K562 (cell line): ENCODE measurements around the gene MND1. TPM values are rescaled to one million over a fixed set of nuclear protein-coding genes. Genes with fewer than 3 reads are reported as not detected.

ENCODE experiments used
- ATAC-seq: fragments of 200-7000 bp; cut with Tn5 transposase; 3 replicates; pipeline ENCODE4 v1.9.1; 2020; ENCODE audit warnings: moderate library complexity
- BruUV-seq: library from RNA; stranded (reverse); fragments of 400-500 nt; replicated peaks from 2 replicates; lab custom pipeline; 2021; lab: Mats Ljungman, UMichigan
- CTCF ChIA-PET: fragments of 300-600 bp; formaldehyde crosslinking; extraction: SDS; loops from one replicate; lab custom pipeline; 2021; ENCODE audit warnings: low intra/inter-chr PET ratio; lab: Yijun Ruan, JAX
- POLR2A ChIA-PET: fragments of 300-600, 350-650 bp; sonication (Branson Sonifier 250); formaldehyde crosslinking; extraction: SDS; loops from one replicate; lab custom pipeline; 2021; ENCODE audit warnings: antibody characterized with exemption, inconsistent platforms; lab: Yijun Ruan, JAX
- DNase-seq, 4 experiments: peaks; one replicate each; pipeline versions ENCODE4 v3.0.0 to v3.0.0-alpha.2; 2011 to 2018; ENCODE audit warnings: low spot score in 3 of 4, mixed read lengths in 3 of 4; ENCODE audit errors: extremely low read depth in 1 of 4
- FAIRE-seq: peaks from 2 replicates; lab custom pipeline; 2011; peaks lifted over from hg19 to GRCh38; lab: Jason Lieb, UNC
- H2AFZ ChIP-seq: 2 replicates; pipeline ENCODE4 v1.6.0; 2011; ENCODE audit warnings: low read depth, low read length, control low read depth, inconsistent platforms
- H3K27ac ChIP-seq: fragments of 200-600 bp; 3 replicates; pipeline ENCODE4 v1.8.0; 2011; ENCODE audit warnings: low read depth, mild to moderate bottlenecking, control low read depth, inconsistent platforms, low read length, moderate library complexity, mixed read lengths; ENCODE audit errors: extremely low read depth
- H3K27me3 ChIP-seq, 2 experiments: fragments of 300-600 bp in 1 of 2; 2 replicates in 1 of 2; 3 replicates in 1 of 2; pipeline versions ENCODE4 v1.6.0 to v1.8.0; 2011; ENCODE audit warnings: inconsistent platforms in 2 of 2, low read length in 2 of 2, mild to moderate bottlenecking in 1 of 2, mixed read lengths in 1 of 2, moderate library complexity in 1 of 2; ENCODE audit not compliant: control insufficient read depth in 2 of 2, insufficient read depth in 2 of 2
- H3K36me3 ChIP-seq: fragments of 300-600 bp; 3 replicates; pipeline ENCODE4 v1.8.0; 2011; ENCODE audit warnings: mild to moderate bottlenecking, low read length, inconsistent platforms; ENCODE audit not compliant: control insufficient read depth, insufficient read depth
- H3K4me1 ChIP-seq, 2 experiments: fragments of 200-600 bp in 1 of 2; replicated peaks in 1 of 2; 2 replicates in 1 of 2; 3 replicates in 1 of 2; pipeline versions ENCODE4 v1.5.1 to v1.8.0; 2011; ENCODE audit warnings: inconsistent platforms in 2 of 2, low read length in 2 of 2, mild to moderate bottlenecking in 1 of 2, mixed read lengths in 1 of 2, moderate library complexity in 1 of 2; ENCODE audit not compliant: control insufficient read depth in 2 of 2, insufficient read depth in 2 of 2
- H3K4me2 ChIP-seq: 2 replicates; pipeline ENCODE4 v1.6.1; 2011; ENCODE audit warnings: low read length, control low read depth, inconsistent platforms, mixed read lengths; ENCODE audit not compliant: insufficient read depth
- H3K4me3 ChIP-seq: fragments of 200-600 bp; sonication (generic), shearing (Covaris generic); 2 replicates; pipeline ENCODE4 v1.5.1; 2016; ENCODE audit warnings: control low read depth, inconsistent platforms
- H3K79me2 ChIP-seq: fragments of 200-600 bp; 3 replicates; pipeline ENCODE4 v1.8.0; 2011; ENCODE audit warnings: low read length, inconsistent platforms; ENCODE audit not compliant: control insufficient read depth, insufficient read depth
- H3K9ac ChIP-seq, 2 experiments: 2 replicates each; pipeline versions ENCODE4 v1.6.0 to v1.6.1; 2011; ENCODE audit warnings: low read depth in 2 of 2, low read length in 2 of 2, control low read depth in 1 of 2, inconsistent platforms in 1 of 2, mild to moderate bottlenecking in 1 of 2, mixed read lengths in 1 of 2; ENCODE audit not compliant: insufficient read depth in 1 of 2
- H3K9me1 ChIP-seq: one replicate; pipeline ENCODE4 v1.6.0; 2011; ENCODE audit warnings: inconsistent platforms, mild to moderate bottlenecking, low read length, moderate library complexity; ENCODE audit not compliant: control insufficient read depth, insufficient read depth
- H3K9me3 ChIP-seq: replicated peaks from 2 replicates; pipeline ENCODE4 v1.5.1; 2011; ENCODE audit warnings: low read depth, low read length, inconsistent platforms; ENCODE audit not compliant: control insufficient read depth, insufficient read depth
- H4K20me1 ChIP-seq: replicated peaks from 2 replicates; pipeline ENCODE4 v1.6.1; 2011; ENCODE audit warnings: low read length, inconsistent platforms, mixed read lengths; ENCODE audit not compliant: control insufficient read depth, insufficient read depth
- JUND ChIP-seq, 2 experiments: IDR thresholded peaks; 2 replicates in 1 of 2; 3 replicates in 1 of 2; pipeline ENCODE4 v1.6.1; 2011; ENCODE audit warnings: borderline replicate concordance in 2 of 2, low read depth in 2 of 2, low read length in 2 of 2, improper control_type of control experiment in 1 of 2, missing biosample characterization in 1 of 2, missing genetic modification characterization in 1 of 2, missing genetic modification reagents in 1 of 2
- SAP30 ChIP-seq: fragments of 200-600 bp; sonication (generic); IDR thresholded peaks from 2 replicates; pipeline ENCODE4 v1.6.1; 2012; ENCODE audit warnings: borderline replicate concordance, low read depth, mild to moderate bottlenecking, moderate library complexity, low read length, control low read depth, inconsistent platforms; ENCODE audit not compliant: insufficient read depth, poor library complexity, severe bottlenecking
- TSC22D4 ChIP-seq: fragments of 450-650 bp; IDR thresholded peaks from 2 replicates; pipeline ENCODE4 v1.6.1; 2016; ENCODE audit warnings: missing genetic modification characterization, missing biosample characterization, control low read depth
- WGBS: fragments of 100-300 bp; shearing (Covaris generic); methylation state at CpG from one replicate; pipeline ENCODE4 v1.1.6; 2016; ENCODE audit warnings: low coverage, mixed read lengths; ENCODE audit not compliant: insufficient coverage; ENCODE audit errors: missing lambda C conversion rate; 5-methylcytosine and 5-hydroxymethylcytosine counted together
- in situ Hi-C: fragments of 300-500 bp; cut with MboI; formaldehyde crosslinking; loops from 4 replicates; pipeline ENCODE4 v1.15.0; 2018; ENCODE audit warnings: inconsistent platforms, mixed read lengths
- intact Hi-C: fragments of 100-400 bp; cut with micrococcal nuclease; formaldehyde crosslinking; loops from 2 replicates; pipeline ENCODE4 v1.14.2; 2022
- polyA plus RNA-seq, 8 experiments: library from polyadenylated mRNA; depleted of rRNA in 4 of 8; stranded (reverse) in 5 of 8; unstranded in 3 of 8; fragments of >200 nt; fragmentation: Nextera tagmentation in 2 of 8; fragmentation: Illumina TruSeq in 1 of 8; extraction: Ambion mirVana in 2 of 8; extraction: Trizol in 1 of 8; gene quantifications; 2 replicates each; pipeline versions ENCODE4 v1.2.1 to v1.2.3, GENCODE V29; 2011 to 2014; ENCODE audit warnings: inconsistent platforms in 1 of 8, missing spikeins in 1 of 8
- total RNA-seq, 7 experiments: library from RNA; depleted of rRNA in 6 of 7; stranded (reverse); fragments of >200 nt in 6 of 7; fragmentation: Illumina TruSeq in 2 of 7; extraction: Trizol in 2 of 7; gene quantifications; 2 replicates each; pipeline versions ENCODE4 v1.2.1 to v1.2.3, GENCODE V29; 2011 to 2021; ENCODE audit warnings: low replicate concordance in 1 of 7

The MND1 gene
- total and polyA plus RNA-seq, 9 of the 15 experiments (the other 6 are each of a cell fraction or from before 2014, with no cell fraction given) = 35.3 to 94.1 (median 59.9) TPM

DNA sequence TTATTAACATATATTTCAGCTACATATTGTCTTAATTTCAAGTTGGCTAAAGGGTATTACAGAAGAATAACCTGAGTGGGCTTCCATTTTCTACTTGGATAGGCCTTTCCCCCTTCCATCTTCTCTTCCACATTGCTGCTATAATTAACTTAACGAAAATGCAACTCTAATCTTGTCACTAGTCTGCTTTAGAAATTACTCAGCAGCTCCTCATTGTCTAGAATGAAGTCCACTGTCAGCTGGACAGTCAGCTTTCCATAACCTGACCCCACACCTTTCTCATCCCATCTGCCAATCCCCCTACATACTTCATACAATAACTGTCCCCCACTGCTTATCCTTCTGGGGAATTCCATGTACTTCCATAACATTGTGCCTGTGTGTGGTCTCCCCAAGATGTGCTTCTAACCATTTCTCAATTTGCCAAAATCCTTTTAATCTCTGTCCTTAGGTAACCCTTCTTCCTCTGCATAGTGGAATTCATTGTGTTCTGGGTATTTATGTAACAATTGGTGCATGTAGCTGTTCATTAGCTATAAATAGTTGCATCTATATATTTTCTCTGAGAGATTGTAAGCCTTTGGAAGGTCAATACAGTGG is 4.8 kb downstream of the MND1 start:
- TF ChIP-seq SAP30 (no peak), TSC22D4 (tag) (no peak), JUND (IDR thresholded peaks at IDR 0.05; ENCODE audit: borderline replicate concordance, low read depth, low read length) (no peak), JUND (tag; IDR thresholded peaks at IDR 0.05; ENCODE audit: borderline replicate concordance, low read depth, low read length) (no peak)
- TF ChIP-seq, all 486 proteins: peak for 0
- H4K20me1 ChIP-seq = peaks cover 11% of the 10 kb centered on the region
- WGBS = 23% methylated on average over 1 of the region's 1 CpG
- ATAC-seq (no peak), DNase-seq (no peak), FAIRE-seq (no peak)
- in situ Hi-C loops = loop anchor here (5.0 kb wide), 1 partner anchor 223 kb away; no protein-coding TSS in a partner anchor
- ChIA-PET CTCF (no interaction called here), POLR2A (interaction anchor here (1.1 kb wide), 1 partner anchor 291 kb away, joined by 3 read pairs; no protein-coding TSS in a partner anchor)
- no peak overlapping the region for H3K9ac ChIP-seq
- intact Hi-C loops = loop anchor here (5.0 to 10.0 kb wide), 3 partner anchors 63 to 403 kb away; partner anchors contain the start of gene TMEM131L
- H2AFZ ChIP-seq = no peak overlapping the region
- H3K9me1 ChIP-seq = no peaks in the 10 kb centered on the region
- H3K4me1 ChIP-seq = peaks cover 14 to 27% of the 10 kb centered on the region in 2 experiments; a peak in 3 of 5 replicates
- no peaks in the 10 kb centered on the region for H3K9me3 ChIP-seq
- no peaks in the 10 kb centered on the region for H3K27me3 ChIP-seq
- no peak overlapping the region for H3K4me3 ChIP-seq
- peaks cover 81% of the 10 kb centered on the region for H3K79me2 ChIP-seq
- H3K4me2 ChIP-seq = no peak overlapping the region
- no TSS peak for BruUV-seq
- peaks cover 43% of the 10 kb centered on the region for H3K36me3 ChIP-seq
- H3K27ac ChIP-seq = no peak overlapping the region
